8988T (cell line): ENCODE results near the gene TMEM269.
"Not testable (repeated sequence)": the region's sequence is repeated elsewhere in the genome, so short reads cannot be mapped to it uniquely, and the experiment has no call there.

Experiments used
- DNase-seq: peaks from one replicate; pipeline ENCODE4 v3.0.0; 2011

Gene TMEM269

DNA sequence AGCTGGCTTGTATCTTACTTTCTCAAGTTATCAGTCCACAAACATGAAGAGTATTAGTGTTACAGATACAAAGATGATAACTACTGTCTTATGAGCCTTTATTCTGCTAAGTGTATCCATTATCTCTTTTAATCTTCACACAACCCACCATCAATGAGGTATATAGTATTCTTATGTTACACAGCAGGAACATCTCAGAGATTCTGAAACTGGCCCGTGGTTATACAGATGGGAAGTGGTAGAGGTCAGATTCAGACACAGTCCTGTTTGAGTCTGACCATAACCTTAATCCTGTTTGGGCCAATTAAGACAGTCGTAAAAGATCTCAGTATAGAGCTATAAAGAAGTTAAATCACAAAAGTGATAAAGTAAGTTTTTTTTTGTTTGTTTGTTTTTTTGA lies 5.1 kb upstream of the TMEM269 start:
- DNase-seq = no peak

GRCh38 chr1:42780176-42780575 lies 4.6 kb upstream of the TMEM269 start:
- DNase-seq = no peak

- DNase-seq = no peak
These were observed 1.7 kb upstream of the TMEM269 start for GRCh38 chr1:42783092-42783491.

GRCh38 chr1:42784547-42784945 lies 245 bp upstream of the TMEM269 start:
- no peak for DNase-seq

- no peak for DNase-seq
These were observed 1.3 kb downstream of the TMEM269 start for GRCh38 chr1:42786097-42786496.

DNA sequence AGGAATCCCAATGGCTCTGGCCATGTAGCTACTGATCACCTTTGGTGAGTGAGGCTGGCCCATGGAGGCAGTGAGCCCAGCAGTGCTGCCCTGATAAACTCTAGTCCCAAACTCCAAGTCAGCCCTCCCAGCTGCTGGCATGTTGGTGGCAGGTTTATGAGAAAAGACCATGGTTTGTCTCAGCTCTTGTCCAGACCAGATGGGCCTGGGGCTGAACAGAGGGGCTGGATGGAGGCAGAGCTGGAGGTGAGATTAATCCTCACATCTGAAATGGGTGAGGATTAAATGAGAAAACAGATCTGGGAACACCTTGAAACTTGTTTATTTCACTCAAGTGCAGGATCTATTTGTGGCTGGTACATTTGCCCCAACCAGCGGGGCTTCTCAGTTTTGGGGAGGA lies 3.2 kb downstream of the TMEM269 start:
- DNase-seq = no peak

GRCh38 chr1:42793824-42794223 lies 9.0 kb downstream of the TMEM269 start:
- DNase-seq = no peak

DNA sequence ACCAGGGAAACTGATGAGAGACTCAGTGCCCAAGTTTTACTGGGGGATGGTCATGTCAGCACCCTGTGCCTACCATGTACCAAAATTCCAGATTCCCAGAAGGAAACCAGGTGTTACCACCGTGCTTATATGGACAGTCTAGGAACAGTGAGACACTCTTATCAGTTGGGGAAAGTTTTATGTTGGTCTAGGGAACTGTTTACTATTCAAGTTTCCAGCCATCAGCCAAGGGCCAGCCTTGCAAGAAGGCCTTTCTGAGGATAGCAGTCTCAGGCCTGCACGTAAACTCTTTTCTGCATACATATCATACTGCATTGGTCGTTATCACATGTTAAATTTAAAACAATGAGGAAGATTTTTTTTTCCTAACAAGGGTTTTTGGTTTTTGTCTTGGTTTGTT lies 12.6 kb downstream of the TMEM269 start:
- no peak for DNase-seq

DNA sequence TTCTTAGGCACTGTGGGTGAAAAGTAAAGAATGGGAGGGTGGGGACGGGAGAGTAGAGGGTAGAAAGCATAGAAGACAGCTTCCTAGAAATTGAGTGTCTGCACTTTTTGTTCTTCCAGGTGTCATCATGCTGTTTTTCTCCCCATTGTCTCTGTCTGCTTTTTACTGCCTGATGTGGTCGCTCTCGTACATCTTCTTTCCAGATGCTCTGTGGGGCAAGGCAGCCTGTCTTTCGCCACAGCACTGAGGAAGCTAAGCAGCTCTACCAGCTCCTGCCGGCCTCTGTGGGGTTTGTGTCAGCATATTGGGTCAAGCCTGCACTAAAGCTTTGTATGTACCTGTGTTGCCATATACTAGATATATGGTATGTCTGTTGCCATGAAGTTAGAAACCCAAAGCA lies 13.2 kb downstream of the TMEM269 start:
- no peak for DNase-seq

DNA sequence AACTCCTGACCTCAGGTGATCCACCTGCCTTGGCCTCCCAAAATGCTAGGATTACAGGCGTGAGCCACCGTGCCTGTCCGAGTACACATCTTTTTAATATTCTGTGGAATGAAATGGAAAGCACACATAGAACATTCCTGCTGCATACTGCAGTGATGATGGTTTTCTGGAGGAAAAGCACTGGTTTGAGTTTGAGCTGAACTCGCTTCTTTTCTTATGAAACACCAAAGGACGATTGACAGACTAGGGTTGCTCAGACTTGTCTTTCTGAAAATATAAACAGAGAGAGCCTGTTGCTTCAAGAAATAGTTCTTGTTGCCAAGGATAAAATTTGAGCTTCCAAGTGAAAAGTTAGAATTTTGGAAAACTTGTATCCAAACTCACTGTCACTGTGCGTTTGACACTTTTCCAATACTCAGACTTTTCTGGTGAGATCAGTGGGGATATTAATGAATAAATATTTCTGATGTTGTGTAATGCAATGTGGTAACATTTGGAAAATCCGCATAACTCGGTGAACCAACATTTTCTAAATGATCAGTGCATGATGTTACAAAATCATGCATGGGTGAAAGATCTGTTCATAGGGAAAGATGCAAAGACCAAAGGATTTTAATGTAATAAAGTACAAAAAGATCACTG lies 17.2 kb downstream of the TMEM269 start:
- DNase-seq = no peak

DNA sequence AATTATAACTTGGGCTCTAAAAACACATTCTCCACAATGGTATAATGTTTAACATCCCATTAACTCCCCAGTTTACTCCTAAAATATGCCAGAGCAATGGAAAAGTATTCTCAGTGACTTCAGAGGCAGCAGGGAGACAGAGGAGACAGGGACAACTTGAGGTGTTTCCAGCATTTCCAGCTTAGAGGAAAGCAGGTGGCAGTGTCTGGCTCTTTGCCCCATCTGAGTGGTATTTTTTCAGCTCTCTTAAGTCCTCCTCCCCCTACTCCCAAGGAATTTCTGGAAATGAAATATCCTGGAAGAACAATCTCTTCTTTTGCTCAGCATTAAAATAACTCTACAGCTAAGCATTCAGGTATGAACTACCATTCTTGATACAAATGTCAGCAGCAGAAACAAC lies 21.4 kb downstream of the TMEM269 start:
- no peak for DNase-seq

GRCh38 chr1:42806593-42806992 lies 21.8 kb downstream of the TMEM269 start:
- DNase-seq = no peak

- DNase-seq = no peak
These were observed 22.4 kb downstream of the TMEM269 start for GRCh38 chr1:42807056-42807668.

- DNase-seq = not testable (repeated sequence)
These were observed 30.0 kb downstream of the TMEM269 start for GRCh38 chr1:42814815-42815214.

DNA sequence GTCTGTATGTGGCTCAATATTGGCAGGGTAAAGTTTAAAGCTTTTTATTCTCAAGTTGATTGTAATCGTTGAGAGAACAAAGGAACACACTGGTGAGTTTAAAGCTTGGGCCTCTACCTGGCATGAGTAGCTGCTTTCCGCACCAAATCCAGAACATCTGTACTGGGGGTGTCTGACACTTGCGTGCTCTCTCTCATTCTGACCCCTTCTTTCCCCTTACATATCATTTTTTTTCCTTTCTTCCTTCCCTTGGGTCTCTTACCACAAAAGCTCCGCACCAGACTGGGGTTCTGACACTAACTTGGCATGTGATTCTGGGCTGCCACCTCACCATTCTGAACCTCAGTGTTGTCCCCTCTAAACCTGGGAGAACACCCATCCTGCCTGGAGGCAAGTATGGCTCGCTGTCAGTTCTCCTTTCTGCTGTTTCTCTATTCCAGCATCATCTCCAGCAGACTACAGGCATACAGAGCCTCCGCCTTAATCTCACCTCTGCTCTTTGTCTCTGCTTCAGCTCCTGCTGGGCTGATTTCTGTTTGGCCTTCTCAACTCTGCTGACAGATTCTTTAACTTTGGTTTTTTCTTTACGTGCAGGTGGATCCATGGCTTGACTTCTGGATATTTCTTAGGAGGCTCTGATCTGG lies 31.3 kb downstream of the TMEM269 start:
- DNase-seq = no peak

- peak; percentile 65 for DNase-seq
These were observed 32.0 kb downstream of the TMEM269 start, which contains the start of the genes ERMAP and SVBP for GRCh38 chr1:42816585-42817439. TSS of gene ERMAP (plus strand) at chr1:42817122. CDS start at chr1:42830449, 13,327 bp downstream. TSS of gene SVBP (minus strand) at chr1:42817397. CDS start at chr1:42816544, 853 bp downstream.

GRCh38 chr1:42817440-42817767 lies 32.6 kb downstream of the TMEM269 start:
- no peak for DNase-seq

DNA sequence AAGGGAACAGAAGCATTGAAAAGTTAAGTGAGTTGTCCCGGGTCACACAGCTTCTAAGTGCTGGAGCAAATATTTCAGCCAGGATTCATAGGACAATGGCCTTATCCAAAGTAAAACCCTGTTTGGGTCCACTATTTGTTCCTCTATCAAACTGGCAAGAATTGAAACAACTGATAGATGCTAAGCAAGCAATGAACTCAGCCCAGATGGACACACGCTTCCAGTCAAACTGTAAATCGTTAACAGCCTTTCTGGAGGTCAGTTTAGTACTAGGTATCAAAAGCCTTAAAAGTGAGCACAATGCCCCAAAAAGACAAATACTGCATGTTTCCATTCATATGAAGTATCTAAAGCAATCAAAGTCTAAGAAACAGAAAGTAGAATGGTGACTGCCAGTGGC lies 33.2 kb downstream of the TMEM269 start:
- no peak for DNase-seq

DNA sequence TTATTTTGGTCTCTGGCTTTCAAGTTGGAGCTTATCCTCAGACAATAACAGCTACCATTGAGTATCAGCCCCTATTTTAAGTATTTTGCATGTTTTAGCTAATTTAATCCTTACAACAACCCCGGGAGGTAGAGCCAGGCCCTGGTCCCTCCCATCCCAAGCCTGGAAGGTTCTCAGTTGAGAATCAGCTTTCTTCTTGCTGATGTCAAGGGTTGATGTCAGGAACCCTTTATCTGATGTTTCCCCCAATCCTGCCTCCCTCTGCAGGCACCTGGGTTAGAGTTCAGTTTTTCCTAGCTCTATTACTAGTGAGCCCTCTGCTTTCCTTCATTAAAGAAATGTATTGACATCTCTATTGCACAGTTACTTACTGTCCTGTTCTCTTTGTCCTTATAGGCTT lies 36.0 kb downstream of the TMEM269 start:
- DNase-seq = no peak

DNA sequence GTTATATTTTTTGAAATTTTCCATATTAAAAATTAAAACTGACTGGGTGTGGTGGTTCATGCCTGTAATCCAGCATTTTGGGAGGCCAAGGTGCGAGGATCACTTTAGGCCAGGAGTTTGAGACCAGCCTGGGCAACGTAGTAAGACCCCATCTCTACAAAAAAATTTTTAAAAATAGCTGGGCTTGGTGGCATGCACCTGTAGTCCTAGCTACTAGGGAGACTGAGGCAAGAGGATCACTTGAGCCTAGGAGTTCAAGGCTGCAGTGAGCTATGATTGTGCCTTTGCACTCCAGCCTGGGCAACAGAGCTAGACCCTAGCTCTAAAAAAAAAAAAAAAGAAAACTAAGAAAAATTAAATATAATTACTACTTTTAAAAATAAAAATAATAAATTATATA lies 36.9 kb downstream of the TMEM269 start:
- DNase-seq = no peak

- no peak for DNase-seq
These were observed 38.1 kb downstream of the TMEM269 start for GRCh38 chr1:42822800-42823392.

DNA sequence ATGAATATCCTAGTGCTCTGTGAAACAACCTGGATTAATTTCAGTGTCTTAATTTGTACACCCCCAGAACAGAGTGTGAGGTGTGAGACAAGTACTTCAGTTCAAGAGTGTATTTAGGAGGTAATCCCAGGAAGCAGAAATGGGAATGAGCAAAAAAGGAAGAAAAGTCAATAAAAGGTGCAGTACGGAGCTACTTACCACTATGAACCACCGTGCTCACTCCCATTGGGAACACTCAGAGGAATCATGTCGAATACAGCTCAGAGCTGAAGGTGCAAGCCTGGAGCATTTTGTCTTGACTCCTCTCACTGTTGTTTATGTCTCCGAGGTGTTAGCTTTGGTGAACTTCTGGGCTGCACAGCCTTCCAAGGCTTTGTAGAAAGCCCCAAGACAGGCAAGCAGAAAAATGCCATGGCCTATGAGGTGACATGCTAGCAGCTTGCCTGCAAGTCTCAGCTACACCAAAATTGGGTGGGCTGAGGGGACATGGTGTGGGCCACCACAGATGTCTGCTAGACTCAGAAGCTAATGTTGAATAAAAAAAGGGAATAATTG lies 39.8 kb downstream of the TMEM269 start:
- no peak for DNase-seq
